Germinal center (tissue), 1 donor: Measurements from ENCODE around the gene RO60.

Source experiments
- DNase-seq: peaks from one replicate; pipeline ENCODE4 v3.0.0; 2012; ENCODE audit warnings: mixed read lengths, low spot score

Gene RO60

DNA sequence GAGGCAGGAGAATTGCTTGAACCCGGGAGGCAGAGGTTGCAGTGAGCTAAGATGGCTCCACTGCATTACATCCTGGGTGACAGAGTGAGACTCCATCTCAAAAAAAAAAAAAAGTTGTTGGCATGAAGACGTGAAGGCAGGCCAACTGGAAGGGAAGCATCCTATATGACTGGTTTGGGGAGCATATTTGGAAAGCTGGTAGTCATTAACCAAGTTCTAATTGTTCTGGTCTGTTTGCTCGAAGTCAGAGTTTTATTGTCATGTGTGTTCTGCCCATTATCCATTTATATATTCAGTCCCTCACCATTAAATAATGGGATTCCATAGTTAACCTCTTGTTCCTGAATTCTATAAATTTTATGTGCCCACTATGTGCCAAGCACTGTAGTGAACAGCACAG is 49.1 kb downstream of the RO60 start:
- DNase-seq = no peak
